22Rv1 (cell line): ENCODE results near the gene PRPF31.

ENCODE experiments used
- H3K27ac ChIP-seq: fragments of 450-650 bp; 2 replicates; pipeline ENCODE4 v1.5.1; 2017
- CTCF ChIP-seq: fragments of 450-650 bp; IDR thresholded peaks from 2 replicates; pipeline ENCODE4 v1.5.1; 2017; ENCODE audit warnings: mild to moderate bottlenecking
- ZFX ChIP-seq: fragments of 450-650 bp; IDR thresholded peaks from 2 replicates; pipeline ENCODE4 v1.6.1; 2017; ENCODE audit warnings: antibody characterized with exemption, borderline replicate concordance

The PRPF31 gene

DNA sequence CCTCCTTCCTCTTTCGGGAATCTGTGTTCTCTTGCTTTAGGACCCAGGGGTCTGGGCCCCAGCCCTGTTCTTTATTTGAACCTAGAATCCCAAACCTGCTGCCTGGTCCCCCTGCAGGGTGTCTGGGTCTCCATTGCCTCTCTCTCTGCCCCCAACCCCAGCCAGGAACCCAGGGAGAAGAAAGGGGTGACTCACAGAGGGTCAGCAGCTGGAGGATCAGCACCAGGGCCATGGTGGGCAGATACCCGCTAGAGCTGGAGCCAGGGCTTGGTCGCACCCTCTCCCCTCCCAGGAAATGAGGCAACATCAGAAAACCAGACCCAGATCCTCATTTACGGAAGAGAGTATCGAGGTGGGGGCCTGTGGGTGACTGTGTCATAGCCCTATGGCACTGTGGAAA lies 15.0 kb upstream of the PRPF31 start, which contains the start of gene OSCAR:
TSS of gene OSCAR (minus strand) at position 243 of the 400 bp plus-strand sequence. CDS start at position 232, 11 bp downstream.
- TF ChIP-seq ZFX (no peak), CTCF (no peak)
- H3K27ac ChIP-seq = no peak within 1 kb of the TSS

DNA sequence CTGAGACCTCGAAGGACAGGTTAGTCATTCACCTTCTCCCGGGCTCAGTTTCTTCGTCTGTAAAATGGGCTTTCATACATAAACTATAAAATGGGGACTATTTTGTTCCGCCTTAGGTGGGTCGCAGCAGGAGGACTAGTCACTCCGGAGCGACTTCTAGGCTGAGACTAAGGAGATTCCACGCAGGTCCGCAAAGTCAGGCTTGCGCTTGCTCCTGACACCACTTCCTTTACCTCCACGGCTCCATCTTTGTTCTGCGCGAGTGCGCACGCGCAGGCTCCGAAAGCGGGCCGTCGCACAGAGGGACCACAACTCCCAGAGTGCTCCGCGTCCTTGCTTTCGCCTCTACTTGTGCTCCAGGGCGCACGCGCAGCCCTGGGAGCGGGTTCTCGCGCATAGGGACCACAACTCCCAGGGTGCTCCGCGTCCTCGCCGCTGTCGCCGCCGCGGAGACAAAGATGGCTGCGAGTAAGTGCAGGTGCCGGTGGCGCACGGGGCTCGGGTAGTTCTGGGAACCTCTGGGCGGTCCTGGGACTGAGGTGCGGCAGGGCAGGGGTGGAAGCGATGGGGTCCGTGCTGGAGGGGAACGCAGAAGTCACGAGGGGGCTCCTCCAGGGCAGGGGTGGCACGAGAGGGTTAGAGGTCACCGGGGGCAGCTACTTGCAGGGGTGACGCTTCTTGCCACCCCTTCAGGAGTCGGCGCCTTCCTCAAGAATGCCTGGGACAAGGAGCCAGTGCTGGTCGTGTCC lies 13.0 kb upstream of the PRPF31 start, which contains the start of gene NDUFA3:
TSS of gene NDUFA3 (plus strand) at position 435 of the 749 bp plus-strand sequence. CDS start at position 459, 24 bp downstream.
- no peak for TF ChIP-seq ZFX
- no peak for TF ChIP-seq CTCF
- H3K27ac ChIP-seq = peak within 1 kb of the TSS; percentile 55

DNA sequence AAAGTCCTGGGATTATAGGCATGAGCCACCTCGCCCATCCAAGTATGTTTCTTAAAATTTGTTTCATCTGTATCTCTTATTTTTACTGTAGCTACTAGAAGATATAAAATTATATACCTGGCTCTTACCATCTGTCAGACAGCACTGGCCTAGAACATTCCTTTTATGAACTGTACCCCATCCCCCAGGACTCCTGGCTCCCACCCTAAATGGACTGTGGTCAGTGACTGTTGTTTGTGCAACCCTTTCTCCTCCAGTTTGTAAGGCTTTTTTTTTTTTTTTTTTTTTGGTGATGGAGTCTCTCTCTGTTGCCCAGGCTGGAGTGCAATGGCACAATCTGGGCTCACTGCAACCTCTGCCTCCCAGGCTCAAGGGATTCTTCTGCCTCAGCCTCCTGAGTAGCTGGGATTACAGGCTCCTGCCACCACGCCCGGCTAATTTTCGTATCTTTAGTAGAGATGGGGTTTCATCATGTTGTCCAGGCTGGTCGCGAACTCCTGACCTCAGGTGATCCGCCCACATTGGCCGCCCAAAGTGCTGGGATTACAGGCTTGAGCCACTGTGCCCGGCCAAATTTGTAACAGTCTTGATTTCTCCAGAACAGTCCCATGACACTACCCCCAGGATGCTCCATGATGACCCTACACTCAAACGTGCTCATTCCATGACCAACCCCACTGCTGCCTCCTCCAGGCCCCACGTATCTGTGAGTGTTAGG lies 10.4 kb upstream of the PRPF31 start:
- no peak for TF ChIP-seq CTCF
- TF ChIP-seq ZFX = no peak
- no peak overlapping the region for H3K27ac ChIP-seq

- TF ChIP-seq CTCF (no peak), ZFX (no peak)
- H3K27ac ChIP-seq = no peak overlapping the region
Measured at GRCh38 chr19:54105796-54106195, 9.8 kb upstream of the PRPF31 start.

DNA sequence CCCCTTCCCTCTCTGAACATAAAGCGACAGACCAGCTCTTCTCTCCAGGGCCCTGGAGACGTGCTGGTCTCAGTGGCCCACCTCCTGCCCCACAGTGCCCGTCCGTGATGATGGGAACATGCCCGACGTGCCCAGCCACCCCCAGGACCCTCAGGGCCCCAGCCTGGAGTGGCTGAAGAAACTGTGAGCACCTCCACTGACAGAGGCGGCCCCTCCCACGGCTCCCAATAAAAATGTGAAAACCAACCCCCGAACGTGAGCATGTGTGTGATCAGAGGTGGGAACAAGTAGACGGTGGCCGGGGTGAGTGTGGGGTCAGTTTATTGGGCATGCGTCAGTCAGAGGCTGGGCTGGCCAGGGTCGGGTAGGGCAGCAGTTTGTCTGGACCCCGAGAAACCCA lies 8.8 kb upstream of the PRPF31 start:
- TF ChIP-seq CTCF (no peak), ZFX (no peak)
- H3K27ac ChIP-seq = no peak overlapping the region

DNA sequence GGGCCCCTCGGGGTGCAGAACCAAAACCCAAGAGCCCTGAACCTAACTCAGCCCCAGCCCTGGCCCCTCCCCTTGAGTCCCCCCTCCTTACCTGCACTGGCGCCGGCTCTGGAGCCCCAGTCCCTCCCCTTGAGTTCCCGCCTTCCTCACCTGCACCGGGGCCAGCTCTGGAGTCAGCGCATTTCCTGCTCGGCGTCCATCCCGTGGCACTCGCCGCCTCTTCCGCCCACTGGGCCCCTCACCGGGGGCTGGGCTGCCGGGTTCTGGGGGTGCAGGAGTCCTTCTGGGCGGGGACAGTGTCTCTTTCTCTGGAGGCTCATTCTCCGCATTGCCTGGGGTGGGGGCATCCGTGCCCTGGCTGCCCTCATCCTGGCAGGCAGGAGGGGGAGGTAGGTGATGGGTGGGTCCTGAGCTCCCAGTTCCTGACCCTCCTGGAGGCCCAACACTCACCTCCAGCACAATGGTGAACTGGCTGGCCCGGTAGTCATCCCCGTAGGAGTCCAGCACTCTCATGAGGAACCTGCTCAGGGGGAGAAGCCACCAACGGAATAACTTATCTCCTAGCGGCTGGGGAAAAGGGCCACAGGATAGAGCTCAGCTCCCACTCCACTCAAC lies 7.6 kb upstream of the PRPF31 start:
- H3K27ac ChIP-seq = no peak overlapping the region
- no peak for TF ChIP-seq CTCF
